ENCODE measurements around the gene AKAP13.
A peak's percentile ranks its signal among the peaks of the same experiment; 100 is the strongest.
"Not testable (repeated sequence)": the region's sequence is repeated elsewhere in the genome, so short reads cannot be mapped to it uniquely, and the experiment has no call there.

AKAP13 gene

DNA sequence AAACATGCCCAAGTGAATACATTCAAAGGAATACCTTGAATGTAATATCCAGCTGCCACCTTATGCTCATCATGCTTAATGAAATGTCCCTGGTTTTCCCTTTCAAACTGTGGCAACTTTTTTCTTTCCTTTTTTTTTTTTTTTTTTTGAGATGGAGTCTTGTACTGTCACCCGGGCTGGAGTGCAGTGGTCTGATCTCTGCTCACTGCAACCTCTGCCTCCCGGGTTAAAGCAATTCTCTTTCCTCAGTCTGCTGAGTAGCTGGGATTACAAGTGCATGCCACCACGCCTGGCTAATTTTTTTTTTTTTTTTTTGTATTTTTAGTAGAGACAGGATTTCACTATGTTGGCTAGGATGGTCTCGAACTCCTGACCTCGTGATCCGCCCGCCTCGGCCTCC is 28.9 kb upstream of the AKAP13 start:
- not testable (repeated sequence) for DNase-seq

- DNase-seq = no peak
Measured at GRCh38 chr15:85351965-85352364, 28.4 kb upstream of the AKAP13 start.

DNA sequence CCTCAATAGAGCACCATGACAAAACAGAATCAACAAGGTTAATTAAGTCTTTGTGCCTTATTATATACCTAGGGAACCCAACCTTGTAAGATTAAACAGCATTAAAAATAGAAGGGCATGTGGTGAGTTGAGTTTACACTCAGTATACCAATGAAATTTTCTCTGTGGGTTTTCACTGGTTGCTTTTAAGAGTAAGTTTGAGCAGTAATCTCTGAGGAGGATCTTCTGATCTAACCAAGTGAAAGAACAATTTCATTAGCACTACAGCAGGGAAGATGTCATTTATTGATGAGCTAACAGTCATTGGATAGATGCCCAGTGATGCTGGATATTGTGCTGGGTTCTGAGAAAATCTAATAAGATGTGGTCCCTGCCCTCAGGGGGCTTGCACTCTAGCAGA is 26.9 kb upstream of the AKAP13 start:
- no peak for DNase-seq

DNA sequence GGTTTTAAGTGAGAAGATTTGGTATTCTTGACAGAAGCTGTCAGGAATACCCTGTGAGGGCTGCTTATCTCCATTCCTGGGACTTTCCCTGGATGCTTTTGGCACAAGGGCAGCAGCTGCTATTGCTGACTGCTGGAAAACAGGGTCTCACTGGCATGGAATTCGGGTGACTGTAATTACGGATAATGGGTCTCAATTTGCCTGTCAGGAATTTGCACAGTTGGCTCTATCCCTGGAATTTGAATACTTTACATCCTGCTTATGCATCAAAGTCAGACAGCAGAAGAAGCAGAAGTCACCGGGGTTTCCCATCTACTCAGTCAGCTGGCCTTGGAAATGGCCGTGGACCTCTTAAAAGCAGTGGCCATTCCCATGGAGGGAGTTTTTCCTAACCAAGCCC is 25.9 kb upstream of the AKAP13 start:
- no peak for DNase-seq

DNA sequence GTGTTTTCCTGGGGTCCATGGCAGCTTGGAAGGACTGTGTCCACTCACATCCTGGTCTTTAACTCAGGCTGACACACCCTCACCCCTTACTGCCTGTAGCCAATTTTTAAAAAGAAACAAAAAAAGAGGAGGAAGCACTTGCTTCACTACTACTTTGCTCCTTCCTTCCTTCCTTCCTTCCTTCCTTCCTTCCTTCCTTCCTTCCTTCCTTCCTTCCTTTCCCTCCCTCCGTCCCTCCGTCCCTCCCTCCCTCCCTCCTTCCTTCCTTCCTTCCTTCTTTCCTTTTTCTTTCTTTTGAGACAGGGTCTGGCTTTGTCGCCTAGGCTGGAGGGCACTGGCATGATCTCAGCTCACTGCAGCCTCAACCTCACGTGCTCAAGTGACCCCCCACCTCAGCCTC is 25.5 kb upstream of the AKAP13 start:
- no peak for DNase-seq

- no peak for DNase-seq
Measured at GRCh38 chr15:85356276-85356675, 24.1 kb upstream of the AKAP13 start.

GRCh38 chr15:85361323-85361722 is 19.1 kb upstream of the AKAP13 start:
- DNase-seq = no peak

DNA sequence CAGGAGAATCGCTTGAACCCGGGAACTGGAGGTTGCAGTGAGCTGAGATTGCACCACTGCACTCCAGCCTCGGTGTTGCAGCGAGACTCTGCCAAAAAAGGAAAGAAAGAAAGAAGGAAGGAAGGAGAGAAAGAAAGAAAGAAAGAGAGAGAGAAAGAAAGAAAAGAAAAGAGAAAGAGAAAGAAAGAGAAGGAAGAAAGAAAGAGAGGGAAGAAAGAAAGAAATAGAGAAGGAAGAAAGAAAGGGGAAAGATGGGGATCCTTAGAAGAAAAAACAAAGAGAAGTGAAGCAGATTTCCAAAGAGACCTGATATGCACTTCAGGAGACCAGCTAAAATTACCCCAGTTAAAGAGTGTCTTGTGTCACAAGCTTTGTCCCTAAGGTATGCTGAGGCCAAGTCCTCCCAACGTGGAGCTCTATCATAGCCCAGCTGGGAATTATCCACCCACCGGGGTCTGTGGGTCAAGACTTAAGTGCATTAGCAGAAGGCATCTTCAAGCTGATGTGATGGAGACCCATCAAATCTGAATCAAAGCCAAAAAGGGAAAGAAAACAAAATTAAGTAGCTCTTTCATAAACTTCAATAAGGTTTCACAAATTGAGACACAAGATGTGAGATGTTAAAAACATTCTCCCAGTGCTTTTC is 17.8 kb upstream of the AKAP13 start:
- DNase-seq = no peak

- DNase-seq = no peak
Measured at GRCh38 chr15:85365980-85366379, 14.4 kb upstream of the AKAP13 start.

GRCh38 chr15:85367741-85368140 is 12.7 kb upstream of the AKAP13 start:
- DNase-seq = no peak

GRCh38 chr15:85374831-85375230 is 5.6 kb upstream of the AKAP13 start:
- DNase-seq = no peak

DNA sequence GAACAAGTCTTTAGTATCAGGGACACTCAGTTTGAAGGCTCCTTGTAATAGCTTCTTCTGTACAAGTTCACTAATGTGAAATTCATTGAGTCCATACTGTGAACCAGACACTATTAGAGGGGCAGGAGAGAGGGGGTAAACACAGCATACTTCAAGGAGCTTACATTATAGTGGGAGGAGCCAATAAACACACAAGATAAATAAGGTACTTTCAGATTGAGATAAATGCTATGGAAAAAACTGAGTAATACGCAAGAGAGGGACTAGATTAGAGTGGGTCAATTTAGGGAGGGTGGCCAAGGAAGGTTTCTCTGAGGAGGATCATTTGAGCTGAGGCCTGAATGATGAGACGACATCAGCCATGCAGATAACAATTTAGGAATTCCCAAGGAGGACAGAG is 3.1 kb upstream of the AKAP13 start:
- DNase-seq = peak; percentile 46

DNA sequence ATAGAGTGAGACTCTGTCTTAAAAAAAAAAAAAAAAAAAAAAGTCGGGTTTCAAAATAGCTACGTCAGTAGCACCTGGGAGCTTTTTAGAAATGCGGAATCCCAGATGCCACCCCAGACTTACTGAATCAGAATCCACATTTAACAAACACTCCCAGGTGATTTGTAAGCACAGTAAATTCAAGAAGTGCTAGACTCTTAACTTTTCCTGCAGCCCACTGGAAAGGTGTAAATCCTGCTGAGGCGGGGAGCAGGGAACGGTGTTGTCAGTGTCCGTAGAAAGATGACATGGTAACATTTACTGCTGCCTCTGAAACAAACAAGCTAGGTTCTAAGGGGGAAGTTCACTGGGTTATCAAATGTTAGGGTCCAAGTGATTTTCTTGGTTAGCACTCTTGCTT is 2.4 kb upstream of the AKAP13 start:
- DNase-seq = no peak

DNA sequence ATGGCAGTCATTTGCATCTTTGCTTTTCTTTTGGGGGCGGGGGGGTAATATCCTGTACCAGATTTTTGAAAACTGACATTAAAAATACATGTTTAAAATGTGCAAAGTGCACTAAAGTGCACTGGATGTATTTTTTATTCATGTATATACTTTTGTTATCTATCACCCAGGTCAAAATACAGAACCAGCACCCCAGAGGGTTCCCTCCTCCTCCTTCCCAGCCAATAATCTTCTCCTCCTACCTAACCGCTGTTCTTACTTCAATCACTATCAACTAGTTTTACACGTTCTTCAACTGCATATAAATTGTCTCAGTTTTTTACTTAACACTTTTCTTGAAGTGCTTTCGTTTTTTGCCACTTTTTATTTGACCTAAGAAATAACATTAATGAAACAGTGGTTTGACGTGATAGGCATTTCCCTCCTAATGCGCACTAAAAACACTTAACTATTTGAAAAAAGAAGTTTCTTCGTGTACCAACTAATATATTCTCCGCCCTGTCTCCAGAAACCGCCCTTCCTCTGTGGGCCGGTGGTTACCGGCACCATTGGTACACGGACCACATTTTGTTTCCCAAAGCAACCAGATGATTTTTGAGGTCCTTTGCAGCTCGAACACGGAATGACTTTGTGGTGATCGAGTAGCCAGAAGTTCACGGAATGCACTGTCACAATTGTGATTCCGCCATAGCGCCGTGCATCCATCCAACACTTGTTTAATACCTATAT is 836 bp upstream of the AKAP13 start:
- peak; percentile 72 for DNase-seq

GRCh38 chr15:85380812-85381642 is 624 bp downstream of the AKAP13 start:
- peak; percentile 47 for DNase-seq

DNA sequence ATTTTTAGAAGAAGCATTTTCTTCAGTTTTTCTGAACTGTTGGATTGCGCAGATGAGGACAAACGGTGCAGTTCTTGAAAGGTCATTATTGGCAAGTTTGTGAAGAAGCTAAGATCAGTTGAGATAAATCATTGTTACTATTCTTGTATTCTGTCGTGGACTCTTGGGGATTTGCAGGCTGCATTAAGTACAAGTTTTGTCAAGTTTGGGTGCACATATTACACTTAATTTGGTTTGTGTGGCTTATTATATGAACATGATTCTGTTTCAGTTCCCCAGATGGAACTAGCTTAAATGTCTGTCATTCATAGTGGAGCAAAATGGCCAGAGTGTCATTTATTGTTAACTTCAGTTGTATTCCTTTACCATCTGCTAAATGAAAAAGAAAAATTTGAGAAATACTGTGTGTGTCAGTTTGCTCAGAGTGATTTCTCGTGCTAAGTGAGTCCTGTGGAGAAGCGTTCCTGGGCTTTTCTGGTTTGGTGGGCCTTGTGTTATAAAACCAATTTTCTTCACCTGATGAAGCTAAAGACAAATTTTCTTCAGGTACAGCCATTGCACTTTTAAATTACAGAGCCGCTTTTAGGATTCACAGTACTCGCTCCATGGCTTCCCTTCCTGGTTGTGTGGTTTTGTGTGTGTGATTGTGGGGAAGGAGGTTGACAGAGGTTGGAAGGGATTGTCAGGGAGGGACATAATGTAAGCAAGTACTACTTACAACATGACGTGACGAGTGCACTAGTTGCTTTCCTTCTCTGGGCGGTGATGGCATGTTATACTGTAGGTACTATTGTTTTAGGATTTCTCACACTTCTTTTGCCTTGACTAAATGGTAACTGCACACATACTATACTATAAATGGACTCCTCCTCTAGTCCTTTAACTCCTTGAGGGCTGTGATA is 1.7 kb downstream of the AKAP13 start:
- no peak for DNase-seq

- DNase-seq = no peak
Measured at GRCh38 chr15:85382942-85383341, 2.5 kb downstream of the AKAP13 start.

- peak; percentile 33 for DNase-seq
Measured at GRCh38 chr15:85383470-85384148, 3.2 kb downstream of the AKAP13 start.

DNA sequence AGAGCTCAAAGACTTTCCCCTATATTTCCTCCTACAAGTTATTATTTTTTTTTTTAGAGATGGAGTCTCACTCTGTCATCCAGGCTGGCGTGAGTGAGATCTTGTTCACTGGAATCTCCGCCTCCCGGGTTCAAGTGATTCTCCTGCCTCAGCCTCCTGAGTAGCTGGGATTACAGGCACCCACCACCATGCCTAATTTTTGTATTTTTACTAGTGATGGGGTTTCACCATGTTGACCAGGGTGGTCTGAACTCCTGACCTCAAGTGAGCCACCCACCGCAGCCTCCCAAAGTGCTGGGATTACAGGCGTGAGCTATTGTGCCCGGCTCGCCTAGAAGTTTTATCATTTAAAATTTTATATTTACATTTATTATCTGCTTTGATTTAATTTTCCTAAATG is 5.9 kb downstream of the AKAP13 start:
- DNase-seq = no peak

DNA sequence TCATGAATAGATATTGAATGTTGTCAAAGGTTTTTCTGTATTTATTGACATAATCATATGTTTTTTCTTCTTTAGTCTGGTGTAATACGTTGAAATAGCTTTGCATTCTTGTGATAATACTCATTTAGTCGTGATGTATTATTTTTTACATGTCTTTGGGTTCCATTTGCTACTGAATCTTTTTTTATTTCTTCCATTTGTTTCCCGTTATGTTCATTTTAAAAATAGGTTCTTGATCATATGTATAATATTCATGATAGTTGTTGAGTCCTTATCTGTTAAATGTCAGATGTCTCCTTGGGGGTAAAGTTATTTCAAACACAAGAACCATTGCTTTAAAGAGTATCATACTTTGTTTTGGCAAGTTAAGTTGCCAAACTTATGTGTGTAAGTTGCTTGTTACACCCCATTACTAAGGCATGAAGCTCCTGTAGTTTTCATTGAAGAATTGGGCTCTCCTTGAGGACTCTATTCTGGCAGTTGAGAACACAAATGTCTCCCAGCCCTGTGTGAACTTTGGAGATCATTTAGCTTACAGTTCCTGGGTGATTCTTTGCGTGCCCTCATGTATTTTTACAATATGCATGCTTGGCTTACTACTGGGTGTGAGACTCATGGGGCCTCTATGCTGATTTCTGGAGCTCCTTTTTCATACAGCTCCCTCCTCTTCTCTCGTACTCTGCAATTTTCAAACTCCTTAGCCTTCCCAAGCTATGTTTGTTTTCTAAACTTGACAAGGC is 8.3 kb downstream of the AKAP13 start:
- DNase-seq = no peak

GRCh38 chr15:85389306-85389650 is 8.9 kb downstream of the AKAP13 start:
- DNase-seq = no peak

- DNase-seq = no peak
Measured at GRCh38 chr15:85389772-85390171, 9.4 kb downstream of the AKAP13 start.
